Measurements from ENCODE around the gene SPPL3.
"Not testable (repeated sequence)": the region's sequence is repeated elsewhere in the genome, so short reads cannot be mapped to it uniquely, and the experiment has no call there.

SPPL3 gene

GRCh38 chr12:120841525-120841924, 62.6 kb downstream of the SPPL3 start:
- DNase-seq: no peak

GRCh38 chr12:120839503-120839902, 64.7 kb downstream of the SPPL3 start:
- no peak for DNase-seq

- not testable (repeated sequence) for DNase-seq
These were observed 65.4 kb downstream of the SPPL3 start for GRCh38 chr12:120838629-120839383.

- DNase-seq: no peak
These were observed 68.0 kb downstream of the SPPL3 start for GRCh38 chr12:120836114-120836684.

GRCh38 chr12:120835657-120836056, 68.5 kb downstream of the SPPL3 start:
- DNase-seq: no peak

- no peak for DNase-seq
These were observed 68.9 kb downstream of the SPPL3 start for GRCh38 chr12:120835304-120835612.

- DNase-seq: no peak
These were observed 69.5 kb downstream of the SPPL3 start for GRCh38 chr12:120834489-120835303.

GRCh38 chr12:120833849-120834248, 70.3 kb downstream of the SPPL3 start:
- no peak for DNase-seq

- DNase-seq: no peak
These were observed 71.4 kb downstream of the SPPL3 start for GRCh38 chr12:120832737-120833136.

- no peak for DNase-seq
These were observed 72.4 kb downstream of the SPPL3 start for GRCh38 chr12:120831648-120832267.

GRCh38 chr12:120830966-120831365, 73.2 kb downstream of the SPPL3 start:
- no peak for DNase-seq

- DNase-seq: no peak
These were observed 73.9 kb downstream of the SPPL3 start for GRCh38 chr12:120830052-120830940.

- no peak for DNase-seq
These were observed 77.8 kb downstream of the SPPL3 start for GRCh38 chr12:120826335-120826734.

GRCh38 chr12:120825337-120825736, 78.8 kb downstream of the SPPL3 start:
- DNase-seq: no peak

GRCh38 chr12:120822832-120823503, 81.2 kb downstream of the SPPL3 start:
- DNase-seq: no peak

- DNase-seq: no peak
These were observed 82.3 kb downstream of the SPPL3 start for GRCh38 chr12:120821878-120822277.

GRCh38 chr12:120820884-120821510, 83.2 kb downstream of the SPPL3 start:
- DNase-seq: no peak

GRCh38 chr12:120818416-120818815, 85.7 kb downstream of the SPPL3 start:
- DNase-seq: no peak

- no peak for DNase-seq
These were observed 86.4 kb downstream of the SPPL3 start for GRCh38 chr12:120817559-120818330.

- DNase-seq: no peak
These were observed 87.8 kb downstream of the SPPL3 start for GRCh38 chr12:120816363-120816762.
